Measurements from ENCODE around the gene TIFAB.

The TIFAB gene

GRCh38 chr5:135469911-135470310 is 17.8 kb upstream of the TIFAB start:
- H3K27me3 ChIP-seq = peaks cover 88% of the 10 kb centered on the region
- no peak for TF ChIP-seq CTCF (IDR thresholded peaks at IDR 0.05)

DNA sequence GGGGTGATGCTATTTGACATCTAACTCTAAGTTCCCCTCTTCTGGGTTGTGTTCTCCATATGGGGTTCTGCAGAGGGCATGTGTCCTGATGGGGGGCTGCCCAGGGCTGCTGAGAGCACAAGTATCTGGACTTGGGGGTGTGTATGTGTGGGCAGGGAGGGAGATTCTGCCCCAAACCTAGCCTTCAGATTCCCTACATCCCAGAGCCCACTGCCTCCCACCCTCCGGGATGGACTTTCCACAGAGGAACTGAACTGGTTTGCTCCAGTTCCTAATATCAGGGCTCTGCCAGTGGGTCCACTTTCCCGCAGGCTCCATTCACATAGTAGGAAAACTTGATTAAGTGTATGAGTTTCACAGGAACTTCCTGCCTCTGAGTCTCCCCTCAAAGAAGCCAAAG is 16.4 kb upstream of the TIFAB start:
- Histone ChIP-seq H3K27ac (no peak overlapping the region), H3K4me1 (ENCODE audit: control insufficient read depth in 1 of 2, insufficient read depth in 1 of 2, low read depth in 1 of 2, low read length in 1 of 2) (peaks cover 3 to 5% of the 10 kb centered on the region in 2 experiments), H3K4me3 (ENCODE audit: low read depth in 1 of 2, low read length in 1 of 2) (no peak overlapping the region), H3K27me3 (peaks cover 93% of the 10 kb centered on the region), H3K36me3 (no peaks in the 10 kb centered on the region), H3K9me3 (no peaks in the 10 kb centered on the region)
- no peak for TF ChIP-seq CTCF (IDR thresholded peaks at IDR 0.05)

More at GRCh38 chr5:135469911-135470310, 17.8 kb upstream of the TIFAB start:
- H3K27ac ChIP-seq = no peak overlapping the region
- peaks cover 3 to 5% of the 10 kb centered on the region in 2 experiments for H3K4me1 ChIP-seq (ENCODE audit: control insufficient read depth in 1 of 2, insufficient read depth in 1 of 2, low read depth in 1 of 2, low read length in 1 of 2)
- H3K4me3 ChIP-seq (ENCODE audit: low read depth in 1 of 2, low read length in 1 of 2) = no peak overlapping the region
- no peaks in the 10 kb centered on the region for H3K36me3 ChIP-seq
- H3K9me3 ChIP-seq = no peaks in the 10 kb centered on the region

DNA sequence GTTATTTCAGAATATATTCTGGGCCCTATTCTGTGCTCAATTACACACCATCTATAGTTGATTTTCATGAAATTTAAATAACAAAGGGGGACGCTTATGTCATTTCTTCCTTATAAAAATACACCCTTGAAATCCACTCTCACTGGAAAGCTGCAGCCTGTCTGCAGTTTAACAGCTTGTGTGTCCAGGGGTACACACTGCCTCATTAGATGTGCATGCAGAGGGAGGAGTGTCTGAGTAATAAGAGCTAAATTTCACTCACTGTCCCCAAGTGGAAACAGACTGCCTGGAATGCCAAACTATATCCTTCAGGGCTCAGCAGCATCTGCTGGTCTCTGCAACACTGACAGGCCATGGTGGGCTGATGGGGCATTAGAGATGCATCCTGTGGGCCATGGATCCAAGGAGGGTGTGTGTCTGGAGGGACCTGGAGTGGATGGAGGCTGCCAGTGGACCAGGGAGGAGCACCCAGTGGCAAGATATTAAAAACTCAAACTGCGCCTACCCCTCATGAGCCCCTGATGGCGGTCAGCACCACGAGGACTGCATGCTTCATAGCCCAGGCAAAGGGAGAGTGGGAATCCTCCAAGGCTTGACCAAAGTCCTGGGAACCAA is 15.8 kb upstream of the TIFAB start:
- TF ChIP-seq CTCF (IDR thresholded peaks at IDR 0.05) = no peak
- no peak overlapping the region for H3K27ac ChIP-seq
- peaks cover 95% of the 10 kb centered on the region for H3K27me3 ChIP-seq
- no peak overlapping the region for H3K4me3 ChIP-seq (ENCODE audit: low read depth in 1 of 2, low read length in 1 of 2)
- H3K4me1 ChIP-seq (ENCODE audit: control insufficient read depth in 1 of 2, insufficient read depth in 1 of 2, low read depth in 1 of 2, low read length in 1 of 2) = peaks cover 3 to 5% of the 10 kb centered on the region in 2 experiments
- H3K9me3 ChIP-seq = no peaks in the 10 kb centered on the region
- no peaks in the 10 kb centered on the region for H3K36me3 ChIP-seq

DNA sequence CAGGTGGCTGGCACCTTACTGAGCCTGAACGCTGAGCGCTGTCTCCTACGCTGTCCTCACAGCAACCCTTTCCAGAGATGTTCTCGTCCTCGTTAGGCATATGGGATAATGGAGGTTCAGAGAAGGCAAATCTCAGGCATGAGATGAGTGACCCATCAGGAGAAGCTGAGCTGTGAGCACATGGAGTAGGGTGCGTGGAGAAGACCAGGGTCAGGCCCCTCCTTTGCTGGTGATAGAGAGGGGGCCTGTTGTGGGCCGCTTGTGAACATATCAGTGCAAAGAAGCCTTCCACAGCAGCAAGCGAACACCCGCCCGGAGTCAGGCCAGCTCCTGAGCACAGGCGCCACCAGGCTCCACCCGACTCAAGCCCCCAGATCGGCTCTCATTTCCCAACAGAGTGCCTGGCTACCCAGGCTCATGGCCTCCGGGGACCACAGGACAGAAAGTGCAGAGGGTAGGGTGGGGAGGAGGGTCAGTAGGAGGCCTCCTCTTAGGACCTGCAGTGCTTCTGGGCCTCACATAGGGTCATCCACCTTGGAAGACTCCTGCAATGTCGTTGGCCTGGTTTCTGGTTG is 15.0 kb upstream of the TIFAB start:
- Histone ChIP-seq H3K9me3 (no peaks in the 10 kb centered on the region), H3K4me1 (ENCODE audit: control insufficient read depth in 1 of 2, insufficient read depth in 1 of 2, low read depth in 1 of 2, low read length in 1 of 2) (peaks cover 3 to 5% of the 10 kb centered on the region in 2 experiments), H3K27ac (no peak overlapping the region), H3K27me3 (peaks cover 100% of the 10 kb centered on the region), H3K36me3 (no peaks in the 10 kb centered on the region), H3K4me3 (ENCODE audit: low read depth in 1 of 2, low read length in 1 of 2) (no peak overlapping the region)
- TF ChIP-seq CTCF (IDR thresholded peaks at IDR 0.05) = no peak

- H3K4me3 ChIP-seq (ENCODE audit: low read depth in 1 of 2, low read length in 1 of 2) = peak overlapping the region in 1 of 2 experiments; percentile 24
- H3K4me1 ChIP-seq (ENCODE audit: control insufficient read depth in 1 of 2, insufficient read depth in 1 of 2, low read depth in 1 of 2, low read length in 1 of 2) = peaks cover 3 to 5% of the 10 kb centered on the region in 2 experiments
- H3K27me3 ChIP-seq = peaks cover 98% of the 10 kb centered on the region
- no peak for TF ChIP-seq CTCF (IDR thresholded peaks at IDR 0.05)
- H3K27ac ChIP-seq = no peak overlapping the region
- no peaks in the 10 kb centered on the region for H3K36me3 ChIP-seq
- no peaks in the 10 kb centered on the region for H3K9me3 ChIP-seq
Observed at GRCh38 chr5:135466178-135467050, 14.3 kb upstream of the TIFAB start.

Data from neutrophil (primary cell).